Mesendoderm (in vitro differentiated cells): ENCODE data around the gene ANKRD12. TPM values are rescaled to one million over a fixed set of nuclear protein-coding genes. Genes with fewer than 3 reads are reported as not detected.

Source experiments
- small RNA-seq: library from polyadenylated mRNA; stranded (forward); fragments of <200 nt; extraction: miRNeasy Mini kit (QIAGEN cat#:217004); gene quantifications from one replicate; pipeline ENCODE3, GENCODE V24; 2013; ENCODE audit not compliant: insufficient read depth

Gene ANKRD12

Small RNA genes within 50 kb of the gene (small RNA-seq; reads per million reads assigned to genes)
- gene RF00019 = not detected
